ENCODE measurements around the gene BCAR3.

Gene BCAR3

DNA sequence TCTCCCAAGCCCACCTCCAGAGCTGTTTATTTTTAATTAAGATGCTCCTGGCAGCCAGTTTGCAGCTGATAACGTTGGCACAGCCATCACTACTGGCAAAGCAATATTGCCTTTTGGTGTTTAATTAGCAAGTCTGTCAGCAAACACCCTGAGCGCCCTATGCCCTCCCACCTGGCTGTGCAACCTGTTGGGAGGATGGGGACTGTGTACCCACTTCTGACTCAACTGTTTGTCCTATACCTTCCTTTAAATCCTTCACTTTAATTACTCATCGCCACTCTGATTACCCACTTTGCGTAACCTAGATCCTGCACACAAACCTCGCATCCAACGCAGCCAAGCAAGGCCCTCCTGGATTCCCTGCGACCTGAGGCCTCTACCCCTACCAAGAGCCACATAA, 67.1 kb downstream of the BCAR3 start:
- no peak for DNase-seq

DNA sequence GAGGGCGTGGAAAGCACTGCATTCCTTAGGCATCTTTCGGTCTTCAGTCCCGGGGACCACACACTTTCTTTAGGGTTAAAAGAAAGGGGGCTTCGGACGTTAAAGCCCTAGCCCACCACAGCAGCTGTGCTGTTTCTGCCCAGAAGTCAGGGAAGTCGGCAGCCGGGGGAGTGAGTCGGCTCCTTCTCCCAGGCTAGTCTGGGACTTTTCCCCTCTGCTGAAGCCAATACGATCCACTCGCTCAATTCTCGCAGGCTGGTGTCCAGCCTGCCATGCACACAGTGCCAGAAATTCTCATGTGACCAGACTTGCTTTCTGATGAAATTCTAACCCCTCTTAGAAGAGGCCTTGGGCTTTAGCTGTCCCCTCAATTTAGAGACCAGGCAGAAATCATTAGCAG, 67.7 kb downstream of the BCAR3 start:
- no peak for DNase-seq

DNA sequence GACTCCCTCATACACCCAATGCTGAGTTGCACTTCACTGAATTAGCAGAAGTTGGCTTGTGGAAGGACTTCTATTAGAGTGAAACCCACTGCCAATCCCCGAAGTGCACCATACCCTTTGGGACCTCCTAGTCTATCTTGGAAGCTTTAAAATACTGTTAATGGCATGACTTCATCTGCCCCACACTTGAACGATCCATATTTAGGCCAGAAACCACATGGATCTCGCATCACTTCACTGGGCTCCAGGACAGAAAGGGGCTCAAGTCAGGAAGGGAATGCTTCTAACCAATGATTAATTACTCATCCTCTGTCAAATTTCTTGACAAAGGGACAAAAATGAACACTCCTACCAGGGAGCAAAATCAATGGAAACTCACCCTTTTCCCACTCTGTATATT, 69.1 kb downstream of the BCAR3 start:
- DNase-seq, result no peak

DNA sequence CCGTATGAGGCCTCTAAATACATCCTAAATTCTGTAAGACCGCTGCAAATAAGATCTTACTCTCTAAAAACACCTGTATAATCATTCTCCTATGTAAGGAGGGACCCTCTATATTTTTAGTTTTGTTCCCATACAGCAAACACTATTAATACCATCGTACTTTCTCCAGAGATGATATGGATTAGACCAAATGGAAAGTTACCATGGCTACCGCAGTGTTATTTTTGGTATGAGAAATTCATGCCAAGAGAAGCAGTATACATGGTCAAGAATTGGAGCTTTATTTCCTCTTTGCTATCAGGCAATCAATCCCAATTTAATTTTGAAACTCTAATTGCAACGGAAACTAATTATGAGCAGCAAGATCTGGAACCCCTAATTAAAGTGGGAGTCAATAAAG, 70.0 kb downstream of the BCAR3 start:
- no peak for DNase-seq

GRCh38 chr1:93609536-93609935, 72.1 kb downstream of the BCAR3 start:
- no peak for DNase-seq

DNA sequence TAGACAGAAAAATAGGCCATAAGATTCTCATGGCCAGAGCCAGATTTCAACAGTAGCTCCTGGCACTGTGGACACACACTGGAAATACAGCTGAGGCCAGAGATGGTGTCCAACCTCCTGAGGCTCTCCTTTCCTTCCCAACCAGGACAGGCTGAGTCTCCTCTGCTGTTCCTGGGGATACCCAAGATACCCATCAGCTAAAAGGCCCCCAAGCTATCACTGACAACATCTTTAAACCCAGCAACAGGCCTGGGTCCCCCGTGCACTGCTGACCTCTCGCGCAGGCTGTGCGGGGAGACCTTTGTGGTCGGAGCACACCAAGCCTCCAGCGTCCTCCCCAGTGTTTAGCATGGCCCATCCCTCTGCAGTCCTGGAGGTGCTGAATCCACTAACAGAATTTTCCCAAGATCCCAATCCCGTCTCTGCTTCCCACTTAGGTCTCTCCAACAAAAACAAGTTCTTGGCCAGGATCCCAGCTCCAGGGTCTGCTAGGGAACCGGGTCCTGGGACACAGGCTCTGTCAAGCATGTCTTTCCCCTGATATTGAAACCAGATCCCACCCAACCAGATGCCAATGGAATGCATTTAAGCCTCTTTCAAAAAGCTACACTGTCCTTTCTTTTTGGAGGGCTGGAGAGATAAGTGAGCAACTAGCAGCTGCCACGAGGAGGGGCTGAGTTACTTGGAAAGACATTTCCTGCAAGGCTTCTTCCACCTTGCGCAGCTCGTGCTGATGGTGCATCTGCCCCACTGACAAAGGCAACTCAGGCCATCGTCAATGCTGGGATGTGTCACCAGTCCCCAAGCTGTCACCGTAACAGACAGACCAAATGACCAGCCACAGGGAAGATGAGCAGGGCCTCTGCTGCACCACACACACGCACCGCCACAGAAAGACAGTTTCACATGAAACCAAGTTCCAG, 73.2 kb downstream of the BCAR3 start:
- no peak for DNase-seq

- DNase-seq, result no peak
Observed at GRCh38 chr1:93607814-93608186, 73.8 kb downstream of the BCAR3 start.

DNA sequence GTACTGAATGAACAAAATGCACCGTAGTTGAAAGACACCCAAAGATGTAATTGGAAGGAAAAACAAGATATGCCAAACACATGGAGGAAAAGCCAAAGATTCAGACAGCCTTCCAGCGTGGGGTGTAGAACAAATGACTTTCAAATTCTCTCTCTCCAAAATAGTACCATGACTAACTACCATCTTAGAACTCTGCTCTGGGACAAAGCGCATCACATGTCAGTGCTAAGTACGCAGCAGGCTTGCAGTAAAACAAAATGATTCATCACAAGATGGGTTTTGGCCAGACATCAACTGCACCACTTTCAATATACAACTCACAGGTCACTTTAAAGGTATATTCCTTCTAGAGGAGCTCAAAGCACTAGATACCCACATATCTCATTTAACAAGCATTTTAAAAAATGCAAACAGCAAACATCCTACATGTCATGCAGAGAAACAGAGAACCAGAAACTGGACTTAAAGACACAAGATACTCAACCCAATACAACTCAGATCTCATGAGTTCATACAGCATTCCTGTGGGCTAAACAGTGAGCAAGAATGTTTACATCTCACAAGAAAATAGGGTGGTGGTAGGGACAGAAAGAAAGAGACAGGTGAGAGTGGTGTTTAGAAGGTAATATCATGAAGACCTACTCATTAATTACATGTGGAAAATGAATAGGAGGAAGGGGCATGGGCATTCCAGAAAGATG, 75.7 kb downstream of the BCAR3 start:
- DNase-seq, result no peak

DNA sequence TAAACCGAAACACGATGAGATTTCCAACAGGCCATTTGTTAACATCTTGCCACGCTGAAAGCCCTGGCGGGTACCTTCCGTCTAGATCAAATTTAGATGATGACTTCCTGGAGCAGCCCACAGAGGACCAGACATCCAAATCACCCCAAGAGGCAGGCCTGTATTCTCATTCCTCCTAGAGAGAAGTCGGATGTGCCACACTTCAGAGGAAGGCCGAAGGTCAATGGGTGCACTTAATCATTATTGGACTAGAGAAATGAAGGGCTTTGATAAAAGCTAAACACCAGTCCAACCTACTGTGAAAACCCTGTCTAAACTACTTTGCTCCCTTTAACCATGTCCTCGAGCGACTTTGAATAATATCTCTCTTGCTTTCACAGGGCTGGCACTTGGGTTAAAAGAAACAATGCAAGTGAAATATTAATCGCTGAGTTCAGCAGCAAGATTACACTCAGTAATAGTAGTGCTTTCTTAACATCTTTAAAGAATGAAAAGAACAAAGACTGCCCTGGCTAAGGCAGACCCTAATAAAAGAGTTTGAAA, 76.5 kb downstream of the BCAR3 start:
- no peak for DNase-seq

- DNase-seq, result no peak
Observed at GRCh38 chr1:93604411-93604810, 77.2 kb downstream of the BCAR3 start.

- DNase-seq, result no peak
Observed at GRCh38 chr1:93603601-93604000, 78.0 kb downstream of the BCAR3 start.

DNA sequence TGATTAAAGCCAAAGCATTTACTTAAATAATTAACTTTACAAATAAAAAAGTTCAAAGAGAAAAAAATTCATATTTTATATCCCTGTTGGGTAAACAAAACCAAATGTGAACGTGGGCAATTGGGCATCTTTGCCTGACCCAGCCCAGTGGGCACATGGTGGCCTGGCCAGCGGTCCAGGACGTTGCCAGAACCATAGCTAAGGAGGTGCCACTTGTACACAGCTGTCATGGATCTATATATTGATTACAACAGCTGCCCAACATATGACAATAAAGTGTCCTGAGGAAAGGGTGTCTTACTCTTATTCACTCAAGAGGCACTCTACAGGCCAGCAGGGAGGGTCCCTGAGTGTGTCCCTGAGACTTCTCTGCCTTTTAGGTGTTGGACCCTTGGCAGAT, 78.5 kb downstream of the BCAR3 start:
- DNase-seq, result no peak

- DNase-seq, result no peak
Observed at GRCh38 chr1:93602101-93602500, 79.5 kb downstream of the BCAR3 start.

- no peak for DNase-seq
Observed at GRCh38 chr1:93601686-93602085, 80.0 kb downstream of the BCAR3 start.

DNA sequence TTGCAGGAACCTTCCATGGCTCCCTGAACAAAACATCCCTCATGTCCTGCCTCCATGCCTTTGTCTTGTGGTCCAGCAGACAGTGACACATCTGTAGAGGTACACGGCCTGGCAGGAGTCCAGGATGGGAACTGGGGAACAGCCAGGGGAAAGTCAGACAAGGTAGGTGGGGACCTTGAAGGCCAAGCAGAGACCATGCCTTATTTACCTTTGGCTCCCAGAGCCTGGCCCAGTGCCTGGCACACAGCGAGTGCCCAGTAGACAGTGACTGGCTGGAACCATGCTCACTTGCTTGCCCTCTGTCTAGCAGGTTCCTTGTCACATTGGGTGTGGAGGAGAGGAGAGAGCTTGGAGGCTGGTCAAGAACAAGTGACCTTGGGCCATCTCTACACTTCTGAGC, 81.0 kb downstream of the BCAR3 start:
- no peak for DNase-seq

- DNase-seq, result no peak
Observed at GRCh38 chr1:93599479-93599878, 82.2 kb downstream of the BCAR3 start.

DNA sequence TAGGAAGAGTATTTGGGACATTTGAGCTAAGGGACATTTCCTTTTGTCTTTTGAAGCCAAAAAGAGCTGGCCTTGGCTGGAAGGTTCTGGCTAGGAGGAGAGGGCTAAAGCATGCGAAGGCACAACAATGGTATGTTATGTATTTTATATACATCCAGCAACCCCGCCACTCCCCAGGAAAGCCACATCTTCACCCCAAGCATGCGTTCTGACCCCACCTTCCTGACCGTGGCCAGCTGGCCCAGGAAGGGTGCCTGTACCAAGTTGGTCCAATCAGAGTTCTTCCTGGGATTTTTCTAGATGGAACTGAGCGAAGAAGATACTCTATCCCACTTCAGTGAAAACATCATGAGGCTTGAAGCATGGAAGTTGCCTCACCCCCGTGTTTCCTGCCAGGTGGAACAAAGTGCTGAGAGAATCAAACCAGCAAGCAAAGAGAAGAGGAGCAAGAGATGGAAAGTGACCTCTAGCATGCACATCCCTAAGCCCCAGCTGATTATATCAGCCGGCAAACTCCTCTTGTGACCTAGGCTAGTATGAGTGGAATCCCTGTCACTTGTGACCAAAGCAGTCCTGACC, 82.7 kb downstream of the BCAR3 start:
- DNase-seq, result no peak

- DNase-seq, result no peak
Observed at GRCh38 chr1:93598396-93598795, 83.2 kb downstream of the BCAR3 start.

DNA sequence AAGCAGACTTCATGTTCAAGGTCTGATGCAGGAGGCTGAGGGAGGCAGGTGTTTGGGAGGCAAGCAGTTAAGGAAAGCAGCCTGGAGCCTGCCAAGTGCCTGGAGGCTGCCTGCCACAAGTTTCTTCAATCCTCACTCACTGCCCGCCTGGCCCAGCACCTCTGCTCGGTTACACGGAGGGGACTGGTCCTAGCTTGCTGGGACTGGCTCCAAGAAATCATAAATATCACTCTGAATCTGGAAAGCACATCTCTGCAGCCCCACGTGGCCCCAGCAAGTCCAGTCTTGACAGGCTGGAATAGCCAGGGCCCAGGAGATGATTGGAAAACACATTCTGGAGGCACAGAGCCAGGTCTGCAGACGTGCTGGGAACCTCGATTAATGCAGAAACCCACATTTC, 83.9 kb downstream of the BCAR3 start:
- no peak for DNase-seq

- DNase-seq, result no peak
Observed at GRCh38 chr1:93596329-93597089, 85.1 kb downstream of the BCAR3 start.

DNA sequence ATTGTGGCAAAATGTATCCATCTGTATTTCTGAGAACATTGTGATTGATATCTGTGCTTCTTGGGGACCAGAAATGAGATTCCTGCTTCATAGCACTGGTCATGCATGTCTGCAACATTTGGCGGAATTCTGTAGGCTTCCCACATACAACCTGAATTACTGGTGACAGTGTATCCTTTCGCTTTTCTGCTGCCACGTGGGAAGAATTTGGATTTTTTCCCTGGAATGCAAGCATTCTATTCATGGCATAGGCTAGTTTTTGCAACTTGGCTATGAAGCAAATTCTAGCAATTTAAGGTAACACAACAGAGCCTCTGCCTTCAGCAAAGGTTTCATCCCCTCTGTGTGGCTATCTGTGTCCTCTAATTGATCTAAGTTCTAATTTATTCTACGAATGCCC, 85.9 kb downstream of the BCAR3 start:
- DNase-seq, result no peak

DNA sequence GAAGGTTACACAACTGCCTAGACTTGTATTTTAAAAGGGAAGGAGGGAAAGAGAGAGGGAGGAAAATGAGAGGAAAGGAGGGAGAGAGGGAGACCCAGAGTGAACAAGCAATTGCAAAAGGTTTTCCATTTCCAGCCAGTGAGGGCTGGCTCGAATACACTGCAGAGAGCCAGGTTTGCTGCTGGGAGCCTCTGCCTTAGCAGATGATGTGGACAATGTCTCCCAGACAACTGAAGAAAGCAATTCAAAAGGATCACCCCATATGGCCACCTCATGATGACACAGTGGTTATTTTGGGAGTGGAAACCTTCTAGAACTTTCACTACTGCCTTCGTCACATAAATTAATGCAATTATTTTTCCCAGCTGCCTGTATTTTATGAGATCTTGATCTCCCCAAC, 86.4 kb downstream of the BCAR3 start:
- no peak for DNase-seq

DNA sequence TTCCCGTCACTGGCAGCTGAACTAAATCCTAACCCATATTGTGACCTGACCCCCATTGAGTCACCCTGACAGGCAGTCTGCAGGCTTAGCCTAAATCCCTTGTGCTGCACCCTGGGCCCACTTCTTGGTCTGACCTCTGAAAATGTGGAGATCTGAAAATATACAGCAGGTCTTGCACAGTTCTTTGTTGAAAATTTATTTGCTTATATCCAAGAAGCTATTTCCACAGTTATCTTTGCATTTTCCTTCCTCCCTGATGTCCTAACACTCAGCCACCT, 87.1 kb downstream of the BCAR3 start:
- DNase-seq, result no peak
